ENCODE results near the gene SF3A2.

Gene SF3A2

DNA sequence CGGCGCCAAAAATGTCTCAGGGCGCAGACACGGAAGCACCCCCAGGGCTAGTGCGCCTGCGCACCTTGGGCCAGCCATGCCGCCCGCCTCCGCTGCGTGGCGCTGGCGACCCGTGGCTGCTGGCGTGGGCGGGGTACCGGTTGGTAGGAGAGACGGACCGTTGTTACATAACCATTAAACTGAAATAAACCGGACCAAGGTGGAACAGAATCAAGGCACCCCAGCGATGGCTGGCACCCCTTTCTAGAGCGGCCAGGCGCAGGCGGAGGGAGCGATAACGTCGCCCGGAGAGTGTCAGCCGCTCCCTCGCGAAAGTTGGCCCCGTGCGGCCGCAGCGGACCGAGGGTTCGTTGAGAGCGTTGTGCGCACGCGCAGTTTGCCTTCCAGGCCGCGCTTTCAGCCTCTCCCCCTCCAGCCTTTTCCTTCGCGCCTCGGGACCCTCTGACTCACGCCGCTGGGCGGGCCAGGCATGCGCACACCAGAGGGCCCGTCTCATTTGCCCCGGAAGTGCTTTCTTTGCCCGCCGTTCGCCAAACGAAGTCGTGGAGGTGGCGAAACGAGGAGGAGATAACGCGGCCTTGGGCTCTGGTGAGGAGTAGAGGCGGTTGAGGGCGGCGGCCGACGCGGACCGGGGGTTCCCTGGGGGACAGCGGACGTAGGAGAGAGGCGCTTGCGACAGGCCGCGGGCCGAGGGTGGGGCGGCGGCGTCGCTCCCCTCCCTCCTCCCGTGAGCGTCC lies at the start of gene SF3A2, which contains the start of gene PLEKHJ1 (continued):
- TF ChIP-seq, protein P1, sequence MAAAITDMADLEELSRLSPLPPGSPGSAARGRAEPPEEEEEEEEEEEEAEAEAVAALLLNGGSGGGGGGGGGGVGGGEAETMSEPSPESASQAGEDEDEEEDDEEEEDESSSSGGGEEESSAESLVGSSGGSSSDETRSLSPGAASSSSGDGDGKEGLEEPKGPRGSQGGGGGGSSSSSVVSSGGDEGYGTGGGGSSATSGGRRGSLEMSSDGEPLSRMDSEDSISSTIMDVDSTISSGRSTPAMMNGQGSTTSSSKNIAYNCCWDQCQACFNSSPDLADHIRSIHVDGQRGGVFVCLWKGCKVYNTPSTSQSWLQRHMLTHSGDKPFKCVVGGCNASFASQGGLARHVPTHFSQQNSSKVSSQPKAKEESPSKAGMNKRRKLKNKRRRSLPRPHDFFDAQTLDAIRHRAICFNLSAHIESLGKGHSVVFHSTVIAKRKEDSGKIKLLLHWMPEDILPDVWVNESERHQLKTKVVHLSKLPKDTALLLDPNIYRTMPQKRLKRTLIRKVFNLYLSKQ (tag by site-specific recombination; IDR thresholded peaks at IDR 0.05; ENCODE audit: borderline replicate concordance), result no peak
- TF ChIP-seq TCF7L2 (IDR thresholded peaks at IDR 0.05; ENCODE audit: borderline replicate concordance, low read depth, low read length) (no peak), MEIS1 (CRISPR knock-in tag; IDR thresholded peaks at IDR 0.05; ENCODE audit: borderline replicate concordance) (no peak), ZNF223 (tag by site-specific recombination; IDR thresholded peaks at IDR 0.05) (no peak), ZSCAN5A (tag by site-specific recombination; IDR thresholded peaks at IDR 0.05) (peak; percentile 44; the same call in 1 of the 2 replicates), ZNF776 (tag by site-specific recombination; IDR thresholded peaks at IDR 0.05; ENCODE audit: borderline replicate concordance) (no peak), ZFP69B (tag by site-specific recombination; IDR thresholded peaks at IDR 0.05) (peak; percentile 42; the same call in 1 of the 2 replicates), ZNF24 (tag by site-specific recombination; IDR thresholded peaks at IDR 0.05) (peak; percentile 46; the same call in 1 of the 2 replicates), KLF10 (tag by site-specific recombination; IDR thresholded peaks at IDR 0.05) (peak; percentile 83), ZBTB48 (tag by site-specific recombination; IDR thresholded peaks at IDR 0.05) (0 out of 2 replicates have a peak, but pooled peaks have one; percentile 13), ZSCAN4 (tag by site-specific recombination; IDR thresholded peaks at IDR 0.05) (no peak), ZNF423 (tag by site-specific recombination; IDR thresholded peaks at IDR 0.05) (no peak), GLI4 (tag by site-specific recombination; IDR thresholded peaks at IDR 0.05) (peak; percentile 55; the same call in 1 of the 2 replicates), ZNF239 (tag by site-specific recombination; IDR thresholded peaks at IDR 0.05) (no peak; the same call in 1 of the 2 replicates), HOXD13 (CRISPR knock-in tag; IDR thresholded peaks at IDR 0.05; ENCODE audit: borderline replicate concordance) (no peak; the same call in 1 of the 2 replicates), ZNF701 (tag by site-specific recombination; IDR thresholded peaks at IDR 0.05) (no peak), ZNF16 (tag by site-specific recombination; IDR thresholded peaks at IDR 0.05; ENCODE audit: low read depth) (no peak), ZNF707 (tag by site-specific recombination; IDR thresholded peaks at IDR 0.05) (no peak), ZNF768 (tag by site-specific recombination; IDR thresholded peaks at IDR 0.05) (no peak), ZNF121 (tag by site-specific recombination; IDR thresholded peaks at IDR 0.05) (no peak), ZNF660 (tag by site-specific recombination; IDR thresholded peaks at IDR 0.05) (peak; percentile 18), ZNF37A (tag by site-specific recombination; IDR thresholded peaks at IDR 0.05) (no peak), ZNF677 (tag by site-specific recombination; IDR thresholded peaks at IDR 0.05) (no peak), ZNF610 (tag by site-specific recombination; IDR thresholded peaks at IDR 0.05; ENCODE audit: borderline replicate concordance) (peak; percentile 91), OVOL3 (tag by site-specific recombination; IDR thresholded peaks at IDR 0.05) (no peak), ZNF514 (tag by site-specific recombination; IDR thresholded peaks at IDR 0.05) (no peak), EGR2 (tag by site-specific recombination; IDR thresholded peaks at IDR 0.05; ENCODE audit: low read depth) (peak; percentile 81), ZNF785 (tag by site-specific recombination; IDR thresholded peaks at IDR 0.05) (no peak), SCRT2 (tag by site-specific recombination; IDR thresholded peaks at IDR 0.05) (0 out of 2 replicates have a peak, but pooled peaks have one; percentile 17), IKZF3 (tag by site-specific recombination; IDR thresholded peaks at IDR 0.05) (0 out of 2 replicates have a peak, but pooled peaks have one; percentile 18), SETDB1 (IDR thresholded peaks at IDR 0.05; ENCODE audit: insufficient read length, low read length) (no peak)
- TF ChIP-seq, protein P2, sequence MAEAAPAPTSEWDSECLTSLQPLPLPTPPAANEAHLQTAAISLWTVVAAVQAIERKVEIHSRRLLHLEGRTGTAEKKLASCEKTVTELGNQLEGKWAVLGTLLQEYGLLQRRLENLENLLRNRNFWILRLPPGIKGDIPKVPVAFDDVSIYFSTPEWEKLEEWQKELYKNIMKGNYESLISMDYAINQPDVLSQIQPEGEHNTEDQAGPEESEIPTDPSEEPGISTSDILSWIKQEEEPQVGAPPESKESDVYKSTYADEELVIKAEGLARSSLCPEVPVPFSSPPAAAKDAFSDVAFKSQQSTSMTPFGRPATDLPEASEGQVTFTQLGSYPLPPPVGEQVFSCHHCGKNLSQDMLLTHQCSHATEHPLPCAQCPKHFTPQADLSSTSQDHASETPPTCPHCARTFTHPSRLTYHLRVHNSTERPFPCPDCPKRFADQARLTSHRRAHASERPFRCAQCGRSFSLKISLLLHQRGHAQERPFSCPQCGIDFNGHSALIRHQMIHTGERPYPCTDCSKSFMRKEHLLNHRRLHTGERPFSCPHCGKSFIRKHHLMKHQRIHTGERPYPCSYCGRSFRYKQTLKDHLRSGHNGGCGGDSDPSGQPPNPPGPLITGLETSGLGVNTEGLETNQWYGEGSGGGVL (tag by site-specific recombination; IDR thresholded peaks at IDR 0.05), result no peak; the same call in 1 of the 2 replicates
- TF ChIP-seq, protein P3, sequence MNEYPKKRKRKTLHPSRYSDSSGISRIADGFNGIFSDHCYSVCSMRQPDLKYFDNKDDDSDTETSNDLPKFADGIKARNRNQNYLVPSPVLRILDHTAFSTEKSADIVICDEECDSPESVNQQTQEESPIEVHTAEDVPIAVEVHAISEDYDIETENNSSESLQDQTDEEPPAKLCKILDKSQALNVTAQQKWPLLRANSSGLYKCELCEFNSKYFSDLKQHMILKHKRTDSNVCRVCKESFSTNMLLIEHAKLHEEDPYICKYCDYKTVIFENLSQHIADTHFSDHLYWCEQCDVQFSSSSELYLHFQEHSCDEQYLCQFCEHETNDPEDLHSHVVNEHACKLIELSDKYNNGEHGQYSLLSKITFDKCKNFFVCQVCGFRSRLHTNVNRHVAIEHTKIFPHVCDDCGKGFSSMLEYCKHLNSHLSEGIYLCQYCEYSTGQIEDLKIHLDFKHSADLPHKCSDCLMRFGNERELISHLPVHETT (tag by site-specific recombination; IDR thresholded peaks at IDR 0.05), result no peak; the same call in 1 of the 2 replicates
